Measurements from ENCODE around the gene RPL7A.

The RPL7A gene

GRCh38 chr9:133348718-133349573 is 928 bp downstream of the RPL7A start:
- DNase-seq (ENCODE audit: low read depth) = no peak

- DNase-seq (ENCODE audit: low read depth) = no peak
These were observed 2.1 kb downstream of the RPL7A start for GRCh38 chr9:133349965-133350616.

- DNase-seq (ENCODE audit: low read depth) = no peak
These were observed 3.5 kb downstream of the RPL7A start for GRCh38 chr9:133351526-133351907.

DNA sequence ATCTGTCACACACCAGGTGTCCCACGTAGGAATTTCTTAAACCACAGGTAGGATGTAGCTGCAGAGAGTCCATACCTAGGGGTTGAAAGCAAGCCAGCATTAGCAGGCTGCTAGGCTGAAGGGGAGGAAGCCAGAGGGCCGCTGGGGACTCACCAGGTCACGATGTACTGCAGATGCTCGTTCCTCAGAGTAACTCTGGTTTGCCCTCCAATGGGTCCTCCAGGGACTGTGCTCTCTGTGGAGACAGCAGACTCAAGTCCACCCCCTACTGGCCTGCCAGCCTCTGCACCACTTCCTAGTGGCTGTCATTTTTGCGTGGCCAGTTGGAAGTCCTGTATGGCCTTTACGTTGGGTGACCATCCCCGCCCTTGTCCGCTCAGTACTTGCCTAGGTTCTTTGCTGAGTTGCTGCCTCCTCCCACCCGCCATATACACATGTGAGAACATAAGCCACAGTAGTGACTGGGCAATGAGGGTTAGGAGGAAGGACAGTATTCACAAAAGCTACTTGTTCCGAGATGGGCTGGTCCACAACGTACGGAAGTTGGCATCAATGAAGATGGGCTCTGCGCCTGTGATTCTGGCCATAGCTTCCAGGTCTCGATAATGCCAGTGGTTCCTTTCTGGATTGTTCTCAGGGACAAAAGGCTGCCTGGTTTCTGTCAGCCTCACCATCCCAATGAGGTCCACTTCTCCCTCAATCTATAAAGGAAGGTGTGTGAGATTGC is 4.1 kb downstream of the RPL7A start:
- no peak for DNase-seq (ENCODE audit: low read depth)

DNA sequence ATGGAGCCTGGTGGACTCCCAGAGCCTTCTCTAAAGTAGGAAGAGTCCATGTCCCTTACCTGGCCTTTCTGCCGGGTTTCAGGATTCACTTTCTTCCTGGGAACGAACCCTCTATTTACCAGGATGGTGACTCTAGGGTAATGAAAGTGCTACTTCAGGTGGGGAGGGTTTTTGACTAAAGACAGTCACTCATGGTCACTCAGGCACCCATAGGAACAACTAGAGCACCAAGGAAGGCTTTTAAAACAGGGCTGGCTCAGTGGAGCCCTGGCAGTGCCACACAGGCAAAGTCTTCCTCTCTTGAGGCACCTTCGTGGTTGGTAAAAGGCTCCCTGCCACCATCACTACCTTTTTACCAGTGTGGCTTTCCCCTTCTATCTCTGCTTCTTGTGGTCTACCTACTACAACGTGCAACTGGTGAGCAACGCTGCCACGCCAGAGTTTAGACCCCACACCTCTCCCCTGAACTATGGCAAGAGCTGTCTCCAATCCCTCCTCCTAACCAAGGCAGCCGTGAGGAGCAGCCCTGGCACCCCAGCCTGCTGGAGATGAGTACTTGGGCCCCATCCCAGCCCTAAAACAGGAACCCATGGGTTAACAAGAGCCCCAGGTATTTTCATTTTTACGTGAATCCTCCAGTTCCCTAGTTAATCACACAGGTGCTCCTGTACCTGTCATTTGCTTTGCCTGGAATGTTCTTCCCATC is 4.8 kb downstream of the RPL7A start:
- DNase-seq (ENCODE audit: low read depth) = no peak

DNA sequence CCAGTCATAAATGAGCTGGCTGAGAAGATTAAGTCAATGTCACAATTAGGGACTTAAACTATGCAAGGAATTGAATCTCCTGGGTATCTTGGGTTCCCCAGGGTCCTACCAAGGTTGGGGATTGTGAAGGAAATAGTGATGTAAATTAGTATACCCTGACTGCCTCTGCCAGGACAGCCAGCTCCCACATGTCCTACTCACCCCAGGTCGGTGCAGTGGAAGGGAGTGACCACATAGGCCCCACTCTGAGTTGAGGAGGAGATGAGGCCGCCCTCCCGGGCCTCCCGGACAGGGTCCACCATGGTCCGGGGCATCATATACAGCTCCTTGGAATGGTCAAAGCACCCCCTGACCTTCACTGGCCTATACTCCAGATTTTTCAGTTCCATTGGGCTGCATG is 5.5 kb downstream of the RPL7A start:
- no peak for DNase-seq (ENCODE audit: low read depth)

- DNase-seq (ENCODE audit: low read depth) = no peak
These were observed 6.7 kb downstream of the RPL7A start for GRCh38 chr9:133354766-133355165.

DNA sequence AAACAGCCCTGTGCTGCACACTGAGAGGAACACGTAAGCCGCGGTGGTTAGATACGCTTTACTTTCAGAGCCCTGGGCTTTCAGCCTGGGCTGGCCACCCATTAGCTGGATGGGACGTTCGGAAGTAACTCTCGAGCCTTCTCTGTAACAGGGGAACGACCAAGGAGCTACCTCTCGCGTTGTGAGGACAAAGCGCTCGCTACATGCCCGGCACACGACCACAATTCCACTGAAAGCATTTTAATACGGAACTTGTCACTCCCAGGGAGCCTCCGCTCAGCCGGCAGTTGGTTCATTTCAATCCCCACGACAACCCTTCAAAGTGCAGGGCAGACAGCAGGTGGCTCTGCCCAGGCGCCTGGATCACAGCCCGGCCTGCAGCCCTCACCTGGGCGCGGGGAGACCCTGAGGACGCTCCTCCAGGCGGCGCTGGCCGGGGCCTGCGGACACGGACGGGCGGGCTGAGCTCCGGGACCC is 7.9 kb downstream of the RPL7A start:
- DNase-seq (ENCODE audit: low read depth) = no peak

GRCh38 chr9:133356391-133357091 is 8.5 kb downstream of the RPL7A start, which contains the start of the genes SURF1 and SURF2:
SURF1 (minus strand) TSS chr9:133356487; CDS start chr9:133356453, 34 bp downstream.
SURF2 (plus strand) TSS chr9:133356550; CDS start chr9:133356593, 43 bp downstream.
- peak; percentile 80 for DNase-seq (ENCODE audit: low read depth)

- DNase-seq (ENCODE audit: low read depth) = no peak
These were observed 9.6 kb downstream of the RPL7A start for GRCh38 chr9:133357656-133358055.

- DNase-seq (ENCODE audit: low read depth) = no peak
These were observed 11.6 kb downstream of the RPL7A start for GRCh38 chr9:133359399-133360175.

DNA sequence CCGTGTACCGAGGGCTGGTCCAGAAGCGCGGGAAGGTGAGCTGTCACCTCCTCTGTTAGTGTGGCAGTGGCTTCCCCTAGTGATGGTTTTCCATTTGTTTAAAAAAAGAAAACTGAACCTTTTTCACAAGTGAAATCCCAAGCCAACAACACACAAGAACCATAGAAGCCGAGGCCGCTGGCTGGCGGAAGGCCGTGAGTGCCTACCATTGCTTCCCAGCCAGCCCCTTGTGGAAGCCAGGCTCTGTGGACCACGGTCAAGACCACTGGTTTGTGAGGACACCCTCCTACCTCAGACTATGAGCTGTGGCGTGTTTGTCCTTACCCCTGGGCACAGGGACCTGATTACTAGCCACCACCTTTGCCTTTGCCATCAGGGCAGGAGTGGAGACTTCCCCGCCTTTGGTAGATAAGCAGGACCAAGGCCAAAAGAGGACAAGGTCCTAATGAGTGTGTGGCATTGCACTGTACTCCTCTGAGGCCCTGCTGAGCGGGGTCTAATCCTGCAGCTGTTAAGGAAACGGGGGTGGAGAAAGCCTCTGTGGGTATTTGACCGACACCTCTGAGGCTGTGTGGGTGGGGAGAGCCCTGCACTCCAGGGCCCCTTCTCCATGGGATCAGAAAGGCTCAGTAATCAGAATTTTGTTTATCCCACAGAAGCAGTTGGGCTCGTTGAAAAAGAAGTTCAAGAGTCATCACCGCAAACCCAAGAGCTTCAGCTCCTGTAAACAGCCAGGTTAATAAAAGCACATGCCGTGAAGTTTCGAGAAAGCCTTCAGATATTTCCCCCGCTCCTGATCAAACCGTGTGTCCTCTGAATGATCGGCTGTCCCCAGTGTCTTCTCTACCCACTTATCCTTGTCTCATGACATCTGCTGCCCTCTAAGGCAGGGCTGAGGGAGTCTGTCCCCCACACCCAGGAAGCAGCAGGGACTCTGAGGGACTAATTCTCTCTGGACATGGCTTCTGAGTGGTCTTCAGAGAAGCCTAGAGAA is 12.7 kb downstream of the RPL7A start:
- no peak for DNase-seq (ENCODE audit: low read depth)

DNA sequence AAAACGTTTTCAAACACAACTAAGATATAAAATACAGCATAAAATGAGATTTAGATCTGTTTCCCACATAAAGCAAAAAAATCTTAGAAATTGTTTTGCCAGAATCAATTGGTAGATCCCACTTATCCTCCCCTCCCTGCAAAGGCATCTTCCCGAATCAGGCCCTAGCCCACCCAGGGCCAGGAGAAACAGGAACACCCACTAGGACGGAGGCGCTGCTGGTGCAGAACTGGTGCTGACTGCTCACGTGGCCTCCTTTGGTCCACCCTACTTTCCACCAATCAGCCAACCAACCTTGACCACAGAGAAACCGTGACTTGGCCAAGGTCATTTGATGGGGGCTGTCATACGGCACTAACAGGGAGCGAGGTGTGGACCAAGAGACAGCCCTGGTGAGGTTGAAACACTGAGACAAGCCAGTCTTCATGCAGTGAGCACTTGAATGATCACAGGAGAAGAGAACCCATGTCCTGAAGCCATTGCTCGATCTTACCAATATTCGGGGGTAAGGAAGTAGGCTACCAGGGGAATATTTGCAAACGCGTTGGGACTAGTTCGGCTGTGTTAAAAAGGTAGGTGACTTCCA is 13.6 kb downstream of the RPL7A start:
- DNase-seq (ENCODE audit: low read depth) = no peak

GRCh38 chr9:133362359-133363044 is 14.5 kb downstream of the RPL7A start:
- DNase-seq (ENCODE audit: low read depth) = no peak

DNA sequence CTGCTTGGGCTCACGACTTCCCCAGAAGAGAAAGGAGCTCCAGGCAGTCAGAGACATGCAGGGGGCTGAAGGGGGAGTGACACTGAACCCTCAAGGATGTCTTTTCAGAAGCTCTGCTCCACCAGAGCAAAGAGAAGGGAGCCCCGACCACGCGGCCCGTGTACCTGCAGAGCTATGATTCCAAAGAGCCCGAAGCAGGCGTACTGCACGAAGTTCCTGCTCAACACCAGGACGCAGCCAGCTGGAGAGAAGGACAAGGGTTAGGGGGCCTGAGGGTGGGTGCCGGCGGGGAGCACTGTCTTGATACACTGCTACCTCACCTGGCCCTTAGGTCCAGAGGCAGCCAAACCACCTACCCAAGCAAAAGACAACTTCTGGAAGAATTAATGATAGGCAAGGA is 18.4 kb downstream of the RPL7A start:
- no peak for DNase-seq (ENCODE audit: low read depth)

DNA sequence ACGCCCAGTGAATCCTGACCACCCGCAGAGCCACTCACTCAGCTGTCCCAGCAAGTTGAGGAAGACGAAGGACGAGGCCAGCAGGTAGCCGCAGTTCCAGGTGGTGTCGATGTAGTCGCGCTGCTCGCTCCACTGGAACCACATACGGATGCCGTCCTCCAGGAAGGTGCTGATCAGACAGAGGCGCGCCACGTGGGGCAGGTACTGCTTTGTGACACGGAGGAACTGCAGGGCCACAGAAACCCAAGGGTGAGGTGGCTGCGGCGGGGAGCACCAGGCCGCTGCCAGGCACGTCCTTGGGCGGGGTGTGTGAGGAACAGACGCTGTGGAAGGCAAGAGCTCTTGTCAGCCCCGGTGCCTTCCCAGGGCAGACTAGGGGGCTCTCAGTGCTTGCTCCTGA is 19.2 kb downstream of the RPL7A start:
- DNase-seq (ENCODE audit: low read depth) = no peak

GRCh38 chr9:133367778-133368177 is 19.8 kb downstream of the RPL7A start:
- DNase-seq (ENCODE audit: low read depth) = no peak

DNA sequence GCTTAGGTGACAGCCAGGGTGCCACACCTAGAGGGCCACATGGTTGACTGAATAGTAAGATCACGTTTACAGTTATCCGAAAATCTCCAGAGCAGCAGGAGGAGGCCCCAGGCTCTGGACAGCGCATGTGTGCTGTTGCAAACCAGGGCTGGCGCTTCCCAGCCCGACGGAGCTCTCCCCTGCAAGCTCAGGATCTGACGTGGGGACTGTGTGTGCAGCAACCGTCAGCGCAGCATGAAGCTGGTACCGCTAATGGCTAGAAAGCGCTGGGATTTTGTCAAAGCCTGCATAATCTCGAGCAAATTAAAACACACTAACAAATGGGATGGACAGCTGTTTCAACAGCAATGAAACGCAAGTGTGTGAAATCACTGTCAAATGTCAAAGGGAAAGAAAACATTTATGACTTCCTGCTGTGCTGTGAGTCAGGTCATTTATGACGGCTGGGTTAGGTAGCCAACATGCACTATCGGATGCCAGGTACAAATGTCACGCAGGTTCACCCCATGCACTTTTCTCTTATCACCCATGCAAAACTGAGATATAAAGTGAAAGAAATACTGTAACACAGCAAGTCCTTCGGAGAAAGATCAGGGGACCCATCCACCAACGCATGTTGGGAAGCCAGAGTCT is 20.3 kb downstream of the RPL7A start:
- no peak for DNase-seq (ENCODE audit: low read depth)
